GM21529 (cell line): ENCODE data around the gene PPARD.
"Not testable (repeated sequence)": the region's sequence is repeated elsewhere in the genome, so short reads cannot be mapped to it uniquely, and the experiment has no call there.

Source experiments
- ATAC-seq: cut with Tn5 transposase; IDR thresholded peaks from one replicate; pipeline ENCODE4 v1.9.1; 2021; ENCODE audit not compliant: unreplicated experiment

Gene PPARD

DNA sequence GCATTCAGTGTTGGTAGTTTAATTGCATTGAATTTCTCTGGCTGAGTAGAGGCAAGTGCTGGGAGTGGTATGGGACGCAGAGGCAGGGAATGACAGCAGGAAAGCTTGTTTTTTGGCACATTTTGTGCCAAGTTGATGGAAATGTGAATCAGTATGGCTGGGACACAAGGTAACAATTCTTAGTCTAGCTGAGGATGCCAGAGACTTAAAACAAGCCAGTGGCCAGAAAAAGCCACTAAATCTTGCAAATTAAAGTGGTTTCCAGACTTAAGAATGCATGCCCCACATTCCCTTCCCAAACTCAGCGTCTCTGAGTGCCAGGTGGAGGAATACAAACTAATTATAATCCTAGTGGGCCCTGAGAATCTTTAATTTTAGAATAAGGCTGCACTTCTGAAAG is 35.9 kb downstream of the PPARD start:
- ATAC-seq = no peak

DNA sequence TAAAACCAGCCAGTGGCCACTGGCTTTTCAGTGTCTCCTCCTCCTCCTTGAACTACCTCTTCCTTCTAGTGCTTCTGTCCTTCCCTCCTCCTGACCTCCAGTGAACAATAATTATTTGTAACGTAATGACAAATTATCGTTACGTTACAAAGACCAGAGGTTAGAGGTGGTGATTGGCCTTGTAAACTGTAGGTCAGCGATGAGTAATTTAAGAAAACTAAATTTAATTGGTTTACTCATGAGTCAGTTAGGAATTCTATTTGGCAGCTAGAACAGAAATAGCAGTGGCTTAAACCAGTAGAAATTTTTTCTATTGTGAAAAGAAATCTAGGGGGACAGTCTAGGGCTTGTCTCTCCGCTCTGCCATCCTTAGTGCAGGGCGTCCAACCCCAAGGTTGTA is 38.8 kb downstream of the PPARD start:
- no peak for ATAC-seq

DNA sequence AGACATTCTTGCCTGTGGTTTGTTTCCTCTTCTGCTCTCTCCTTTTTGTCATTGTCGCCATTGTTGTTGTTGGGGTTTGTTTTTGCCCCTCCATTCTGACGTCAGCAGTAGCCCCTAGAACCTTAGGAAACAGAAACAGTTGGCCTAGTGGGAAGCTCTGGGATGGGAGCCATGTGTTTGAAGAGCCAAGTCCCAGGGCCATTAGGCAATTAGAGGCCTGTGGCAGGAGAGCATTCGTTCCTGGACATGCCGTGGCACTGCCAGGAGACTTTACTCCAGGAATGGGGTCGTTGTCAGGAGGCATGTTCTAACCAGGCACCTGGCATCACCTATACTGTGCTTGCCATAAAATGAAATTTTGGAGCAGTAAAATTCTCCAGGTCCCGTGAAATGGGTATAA is 39.7 kb downstream of the PPARD start:
- no peak for ATAC-seq

DNA sequence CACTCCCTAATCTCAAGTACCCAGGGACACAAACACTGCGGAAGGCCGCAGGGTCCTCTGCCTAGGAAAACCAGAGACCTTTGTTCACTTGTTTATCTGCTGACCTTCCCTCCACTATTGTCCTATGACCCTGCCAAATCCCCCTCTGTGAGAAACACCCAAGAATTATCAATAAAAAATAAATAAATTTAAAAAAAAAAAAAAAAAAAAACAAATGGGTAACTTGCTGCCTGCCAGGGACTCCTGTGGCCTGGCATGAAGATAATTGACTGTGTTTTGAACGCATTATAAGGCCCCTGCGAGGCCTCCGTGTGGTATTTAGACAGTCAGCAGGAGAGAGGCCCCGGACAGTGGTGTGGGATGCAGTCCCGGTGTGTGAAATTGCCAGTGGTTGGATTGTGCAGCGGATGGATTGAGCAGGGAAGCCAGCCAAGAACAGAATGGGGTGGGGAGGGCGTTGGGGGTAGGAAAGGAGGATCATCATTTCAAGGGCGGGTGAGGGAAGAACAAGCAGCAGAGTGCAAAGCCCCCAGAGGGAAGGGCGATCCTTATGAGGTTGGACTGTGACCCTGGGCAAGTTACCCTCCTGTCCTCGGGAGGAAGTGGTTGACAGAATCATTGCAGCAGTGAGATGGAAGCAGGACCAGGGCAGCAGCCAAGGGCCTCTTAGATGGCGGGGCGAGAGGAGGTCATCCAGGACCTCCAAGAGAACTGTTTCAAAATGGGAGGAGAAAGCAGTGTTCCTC is 43.3 kb downstream of the PPARD start:
- ATAC-seq = no peak

DNA sequence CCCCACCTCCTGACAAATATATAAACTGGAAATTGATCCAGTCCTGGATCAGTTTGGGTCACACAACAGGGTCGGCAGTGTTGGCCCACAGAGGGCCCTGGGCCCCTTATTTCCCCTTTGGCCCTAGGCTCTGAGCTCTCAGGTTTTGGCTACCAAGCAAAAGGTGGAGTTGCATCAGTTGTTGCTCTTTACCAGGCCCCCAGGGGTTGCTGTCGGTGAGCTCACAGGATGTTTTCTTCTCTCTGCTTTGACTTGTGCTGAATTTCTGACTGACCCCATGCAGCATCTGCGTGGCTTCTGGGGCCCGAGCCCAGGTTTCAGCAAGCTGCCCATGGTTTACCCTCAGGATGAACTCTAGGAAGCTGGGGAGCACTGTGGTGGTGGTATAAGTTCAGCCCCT is 44.6 kb downstream of the PPARD start:
- no peak for ATAC-seq

DNA sequence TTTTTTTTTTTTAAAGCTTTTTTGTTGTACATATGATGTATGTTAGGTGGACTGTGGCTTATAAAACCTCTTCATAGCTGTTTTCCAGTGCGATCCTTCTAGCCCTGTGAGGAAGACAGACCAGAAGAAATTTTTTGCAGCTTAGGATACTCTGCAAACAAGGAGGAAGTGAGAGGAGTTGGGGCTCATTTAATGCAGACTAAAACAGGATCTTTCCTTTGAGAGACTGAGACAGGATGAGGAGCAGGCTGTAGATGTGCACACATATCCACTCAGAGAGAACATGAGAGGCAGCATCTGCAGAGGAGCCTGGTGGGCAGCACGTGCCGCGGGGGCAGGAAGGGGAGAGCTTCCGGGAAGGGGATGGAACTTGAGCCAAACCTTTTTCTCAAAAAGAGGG is 45.7 kb downstream of the PPARD start:
- ATAC-seq = no peak

DNA sequence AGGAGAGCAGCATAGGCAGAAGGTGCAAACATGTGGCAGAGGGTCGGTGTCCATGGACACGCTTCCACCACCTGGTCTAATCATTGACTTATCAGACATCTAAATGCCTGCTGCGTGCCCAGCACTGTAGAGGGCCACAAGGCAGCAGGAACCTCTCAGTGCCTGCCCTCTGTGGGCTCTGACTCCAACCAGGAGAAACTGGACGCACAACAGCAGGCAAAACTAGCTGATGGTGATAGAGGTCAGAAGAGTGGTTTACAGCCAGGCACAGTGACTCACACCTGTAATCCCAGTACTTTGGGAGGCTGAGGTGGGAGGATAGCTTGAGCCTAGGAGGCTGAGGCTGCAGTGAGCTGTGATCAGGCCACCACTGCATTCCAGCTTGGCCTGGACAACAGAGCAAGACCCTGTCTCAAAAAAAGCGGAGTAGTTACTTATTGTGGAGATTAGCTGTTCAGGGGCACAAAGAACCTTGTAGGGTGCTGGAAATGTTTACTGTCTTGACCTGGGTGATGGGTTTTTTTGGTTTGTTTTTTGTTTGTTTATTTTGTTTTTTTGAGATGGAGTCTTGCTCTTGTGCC is 46.5 kb downstream of the PPARD start:
- no peak for ATAC-seq

DNA sequence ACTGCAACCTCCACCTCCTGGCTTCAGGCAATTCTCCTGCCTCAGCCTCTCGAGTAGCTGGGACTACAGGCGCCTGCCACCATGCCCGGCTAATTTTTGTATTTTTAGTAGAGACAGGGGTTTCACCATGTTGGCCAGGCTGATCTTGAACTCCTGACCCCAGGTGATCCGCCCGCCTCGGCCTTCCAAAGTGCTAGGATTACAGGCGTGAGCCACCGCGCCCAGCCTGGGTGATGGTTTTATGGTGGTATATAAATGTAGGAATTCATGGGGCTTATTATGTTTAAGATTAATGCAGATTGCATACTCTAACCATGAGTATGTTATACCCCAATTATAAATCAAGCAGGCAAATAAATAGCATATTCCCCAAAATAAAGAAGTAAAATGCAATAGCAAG is 47.0 kb downstream of the PPARD start:
- not testable (repeated sequence) for ATAC-seq

DNA sequence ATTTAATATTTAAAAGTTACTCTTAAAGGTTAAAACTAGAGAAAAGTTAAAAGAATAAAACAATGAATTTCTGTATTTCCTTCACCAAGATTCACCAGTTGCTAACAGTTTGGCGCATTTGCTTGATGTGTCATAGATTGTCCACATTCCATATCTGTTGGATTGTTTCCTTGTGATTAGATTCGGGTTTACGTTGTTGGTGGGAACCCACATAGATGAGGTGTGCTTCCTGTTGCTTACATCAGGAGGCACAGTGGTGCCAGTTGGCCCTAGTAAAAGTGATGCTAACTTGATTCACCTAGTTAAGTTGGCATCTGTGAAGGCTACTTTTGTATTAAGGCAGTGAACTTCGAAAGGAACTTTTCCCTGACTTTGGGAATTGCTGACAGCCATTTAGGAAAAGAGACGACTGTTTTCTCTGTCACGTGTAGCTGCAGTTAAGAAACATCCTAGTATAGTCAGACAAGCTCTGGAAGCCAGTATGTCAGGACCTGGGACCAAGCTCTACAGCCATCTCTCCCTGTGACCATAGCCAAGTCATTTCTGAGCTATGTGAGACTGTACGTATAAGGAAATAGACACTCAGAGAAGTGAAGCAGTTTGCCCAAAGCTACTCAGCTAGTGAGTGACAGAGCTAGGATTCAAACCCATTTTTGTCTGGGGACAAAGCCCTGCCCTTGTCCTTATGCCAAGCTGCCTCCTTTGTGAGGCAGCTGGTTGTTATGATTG is 49.0 kb downstream of the PPARD start:
- ATAC-seq = no peak

DNA sequence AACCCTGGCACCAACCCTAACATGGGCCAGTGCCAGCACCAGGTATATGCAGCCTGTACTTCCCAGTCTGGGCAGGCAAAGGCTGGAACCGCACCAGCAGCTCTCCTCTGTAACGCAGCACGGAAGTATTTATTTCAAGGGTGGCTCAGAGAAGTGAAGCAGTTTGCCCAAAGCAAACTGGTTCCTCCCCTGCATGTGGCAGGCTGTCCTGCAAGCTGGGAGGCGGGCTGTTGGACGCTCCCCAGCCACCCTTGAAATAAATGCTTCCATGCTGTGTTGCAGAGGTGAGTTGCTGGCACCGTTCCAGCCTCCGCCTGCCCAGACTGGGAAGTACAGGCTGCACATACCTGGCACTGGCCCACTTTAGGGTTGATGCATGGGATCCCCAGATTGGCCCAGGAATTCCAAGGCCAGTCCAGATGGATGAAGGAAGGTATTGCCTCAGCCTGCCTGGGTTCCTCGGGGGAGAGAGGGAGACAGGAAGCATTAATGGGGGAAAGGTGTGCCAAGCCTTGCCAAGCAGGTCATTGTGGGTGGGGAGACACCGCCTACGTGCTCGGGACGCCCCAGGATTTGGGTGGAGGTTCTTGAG is 49.8 kb downstream of the PPARD start:
- ATAC-seq = no peak

DNA sequence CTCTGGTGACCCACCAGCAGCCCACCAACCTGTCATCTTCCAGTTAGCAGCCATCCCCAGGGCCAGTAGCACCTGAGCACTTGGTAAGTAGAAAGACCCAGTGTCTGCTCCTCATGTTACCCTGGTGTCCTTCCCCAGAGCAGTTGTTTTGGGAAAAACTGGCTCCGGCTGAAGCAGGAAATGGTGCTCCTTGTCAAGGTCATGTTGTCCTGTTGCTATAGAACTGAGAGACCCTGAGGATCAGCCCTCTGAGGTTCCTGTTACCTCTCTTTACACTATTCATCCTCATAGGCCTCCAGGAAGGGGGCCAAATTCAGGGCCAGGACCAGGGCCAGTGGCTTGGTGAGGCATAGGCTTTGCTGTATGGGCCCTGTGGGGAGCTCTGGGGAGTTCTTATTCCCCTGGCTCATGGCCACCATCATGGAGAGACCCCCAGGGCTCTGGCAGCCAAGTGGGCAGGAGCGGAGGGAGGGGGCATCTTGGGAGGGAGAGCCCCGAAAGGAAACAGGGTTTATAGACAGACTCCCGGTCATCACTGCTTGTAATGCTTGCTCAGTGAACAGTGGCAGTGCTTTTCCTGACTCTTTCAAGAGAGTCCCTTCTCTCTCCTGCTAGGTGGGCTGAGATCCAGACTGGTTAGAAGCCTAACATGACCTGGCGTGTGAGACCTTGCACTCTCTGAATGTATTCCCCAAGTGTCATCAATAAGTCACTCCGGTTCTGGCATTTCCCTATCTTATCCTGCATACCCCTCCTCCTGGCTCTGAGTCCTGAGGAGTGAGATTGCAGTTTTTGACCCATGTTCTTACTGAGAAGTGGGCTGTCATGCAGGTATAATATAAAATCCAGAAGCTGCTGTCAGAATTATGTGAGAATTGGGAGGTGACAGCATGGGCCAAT is 50.7 kb downstream of the PPARD start:
- ATAC-seq = no peak

DNA sequence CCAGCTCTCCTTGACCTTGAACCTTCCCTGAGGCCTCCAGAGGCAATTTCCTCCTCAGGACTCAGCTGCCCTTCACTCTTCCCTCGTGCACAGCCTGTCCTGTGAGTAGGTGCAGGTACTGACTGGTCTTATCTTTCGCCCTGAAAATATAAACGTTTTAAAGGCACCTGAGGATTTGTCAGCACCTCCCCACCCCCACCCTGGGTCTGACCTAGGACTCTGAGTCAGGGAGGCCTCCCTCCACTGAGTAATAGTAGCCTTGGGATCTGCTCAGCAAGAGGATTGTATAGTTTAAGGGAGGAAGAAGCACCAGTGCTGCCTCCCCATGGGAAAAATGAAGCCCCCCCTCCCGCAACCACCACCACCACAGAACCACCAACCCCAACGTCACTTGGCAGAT is 54.6 kb downstream of the PPARD start:
- ATAC-seq = no peak

DNA sequence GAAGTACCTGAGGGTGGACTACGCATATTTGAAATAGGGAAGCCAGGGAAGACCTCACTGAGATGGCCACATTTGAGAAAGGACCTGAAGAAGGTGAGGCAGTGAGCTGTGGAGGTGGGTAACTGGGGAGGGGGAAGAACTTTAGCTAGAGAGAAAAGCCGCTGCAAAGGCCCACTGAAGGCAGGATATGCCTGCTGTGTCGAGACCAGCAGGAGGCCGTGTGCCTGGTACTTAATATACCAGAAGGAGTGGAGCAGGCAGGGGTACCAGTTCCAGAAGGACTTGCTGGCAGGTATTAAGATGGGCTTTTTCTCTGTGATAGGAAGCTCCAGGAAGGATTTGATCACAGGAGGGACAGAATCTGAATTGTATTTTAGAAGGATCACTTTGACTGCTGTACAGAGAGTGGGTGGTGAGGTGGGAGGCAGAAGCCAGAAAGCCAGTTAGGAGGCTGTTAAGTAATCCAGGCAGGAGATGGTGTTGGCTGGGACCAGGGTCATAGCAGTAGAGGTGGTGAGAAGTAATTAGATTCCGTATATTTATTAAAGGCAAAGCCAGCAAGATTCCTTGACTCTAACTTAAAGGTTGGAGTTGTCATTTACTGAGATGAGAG is 55.6 kb downstream of the PPARD start:
- no peak for ATAC-seq

DNA sequence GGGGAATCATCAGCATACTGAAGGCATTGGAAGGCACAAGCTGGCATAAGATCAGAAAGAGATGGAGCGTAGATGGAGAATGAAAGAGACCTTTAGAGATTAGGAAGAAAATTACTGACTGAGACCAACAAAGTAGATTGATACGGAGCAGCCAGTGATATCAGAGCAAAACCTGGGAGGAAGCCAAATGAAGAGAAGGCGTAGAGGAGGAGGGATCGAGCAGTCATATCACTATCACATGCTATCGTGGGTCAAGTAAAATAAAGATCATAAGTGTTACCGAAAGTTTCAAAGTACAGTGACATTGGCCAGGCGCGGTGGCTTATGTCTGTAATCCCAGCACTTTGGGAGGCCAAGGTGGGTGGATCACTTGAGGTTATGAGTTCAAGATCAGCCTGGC is 56.2 kb downstream of the PPARD start:
- no peak for ATAC-seq

DNA sequence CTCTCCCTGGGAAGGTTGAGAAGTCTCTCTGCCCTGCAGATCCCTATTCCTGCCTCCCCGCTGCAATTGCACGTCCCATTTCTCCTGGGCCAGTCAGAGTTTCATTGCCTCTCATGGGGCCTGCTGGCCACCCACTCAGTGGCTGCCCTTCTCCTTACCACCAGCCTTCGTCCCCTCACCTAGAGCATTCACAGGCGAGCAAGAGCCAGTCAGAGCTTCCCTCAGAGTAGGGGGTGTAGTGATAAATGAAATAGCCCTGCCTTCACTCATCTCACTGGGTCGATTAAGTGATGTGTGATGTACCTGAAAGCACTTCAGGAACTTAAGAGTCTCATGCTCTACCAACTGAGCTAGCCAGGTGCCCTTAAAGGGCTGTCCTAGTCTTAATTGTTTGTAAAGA is 57.8 kb downstream of the PPARD start:
- ATAC-seq = no peak

DNA sequence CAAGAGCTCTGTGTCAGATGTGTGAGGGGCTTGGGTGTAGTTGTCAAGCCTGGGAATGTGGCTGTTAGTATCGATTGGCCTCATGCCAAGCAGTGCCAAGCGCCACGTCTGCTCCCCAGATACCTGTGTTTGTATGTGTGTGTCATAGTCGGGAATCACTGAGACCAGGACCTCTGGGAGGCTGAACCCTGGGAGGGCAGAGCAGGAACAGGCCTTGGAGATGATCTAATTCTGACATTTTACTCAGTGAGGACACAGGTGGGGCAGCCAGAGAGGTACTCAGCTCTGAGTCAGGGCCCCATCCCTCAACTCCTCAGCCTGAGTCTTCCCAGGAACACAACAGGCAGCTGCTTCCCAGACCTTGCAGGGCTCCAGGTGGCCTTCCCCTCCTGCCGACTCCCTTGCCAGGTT is 58.5 kb downstream of the PPARD start:
- no peak for ATAC-seq

DNA sequence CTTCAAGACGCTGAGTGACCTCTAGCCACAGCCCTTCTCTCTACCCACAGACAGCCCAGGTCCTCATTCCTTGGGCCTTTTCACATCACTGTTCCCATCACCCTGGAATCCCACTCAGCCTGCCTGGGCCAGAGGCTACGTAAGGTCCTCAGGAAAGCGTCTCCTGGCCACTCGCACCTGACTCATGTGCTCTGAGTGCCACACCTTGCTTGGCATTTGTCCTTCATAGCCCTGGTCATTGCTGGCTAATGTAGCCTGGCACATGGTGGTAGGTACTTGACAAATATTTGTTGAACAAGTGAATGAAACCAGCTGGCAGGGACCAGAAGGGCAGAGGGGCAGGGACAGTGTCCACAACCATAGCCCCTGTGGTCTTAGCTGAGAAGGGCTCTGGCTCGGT is 59.2 kb downstream of the PPARD start:
- ATAC-seq = no peak

DNA sequence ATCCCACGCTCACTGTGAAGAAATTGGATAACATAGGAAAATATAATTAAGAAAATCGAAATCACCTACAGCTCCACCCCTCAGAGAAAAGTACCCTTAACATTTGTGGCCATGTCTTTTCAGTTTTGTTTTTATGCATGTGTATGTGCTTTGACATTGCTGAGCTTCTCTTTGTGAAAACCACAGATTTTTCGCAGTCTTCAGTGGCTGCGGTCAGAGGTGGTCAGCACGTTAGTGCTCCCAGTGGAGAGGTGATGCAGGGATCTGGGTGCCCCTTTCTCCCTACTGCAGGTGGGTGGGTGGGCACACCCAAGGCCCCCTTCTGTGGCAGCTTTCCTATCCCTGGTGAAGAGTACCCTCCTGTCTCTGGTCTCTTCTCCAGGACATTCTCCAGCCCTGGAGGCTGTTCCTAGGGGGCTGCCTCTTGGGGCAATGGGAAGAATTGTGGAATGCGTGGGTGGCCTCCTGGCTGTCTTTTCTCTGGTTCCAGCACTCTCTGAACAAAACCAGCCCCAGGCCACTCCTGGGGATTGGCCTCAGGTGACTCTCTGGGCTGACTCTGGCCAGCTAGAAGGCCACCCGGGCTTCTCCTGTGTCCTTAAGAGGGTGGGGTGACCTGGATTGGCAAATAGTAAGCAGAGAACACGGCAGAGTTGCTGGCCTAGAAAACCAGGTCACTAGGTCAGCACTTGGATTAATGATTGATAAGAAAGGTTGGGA is 59.9 kb downstream of the PPARD start:
- ATAC-seq = peak; percentile 73

DNA sequence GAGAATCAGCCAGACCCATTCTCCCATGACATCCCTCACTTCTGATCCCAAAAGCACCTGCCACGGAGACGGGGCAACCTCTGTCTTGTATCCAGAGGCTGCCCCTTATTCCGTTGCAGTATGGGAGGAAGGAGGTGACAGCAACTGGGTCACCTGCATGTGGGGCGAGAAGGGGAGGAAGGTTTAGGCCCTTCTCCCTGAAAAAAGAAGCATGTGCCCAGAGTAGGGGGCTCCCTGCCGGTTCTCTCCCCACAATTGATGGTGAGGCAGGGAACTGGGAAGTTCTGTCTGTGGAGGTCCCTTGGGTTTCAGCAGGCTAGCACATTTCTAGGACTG is 60.5 kb downstream of the PPARD start:
- ATAC-seq = no peak
